ENCODE data around the gene USP2.

The USP2 gene

GRCh38 chr11:119378851-119379465 lies 2.5 kb downstream of the USP2 start:
- H3K4me3 ChIP-seq (ENCODE audit: low read depth, low read length), result no peak overlapping the region
- no peak for TF ChIP-seq CTCF (IDR thresholded peaks at IDR 0.05; ENCODE audit: insufficient read depth, low read depth, low read length, missing control alignments)
- DNase-seq (ENCODE audit: low read depth), result no peak

- TF ChIP-seq CTCF (IDR thresholded peaks at IDR 0.05; ENCODE audit: insufficient read depth, low read depth, low read length, missing control alignments), result no peak
- DNase-seq (ENCODE audit: low read depth), result no peak
- no peak overlapping the region for H3K4me3 ChIP-seq (ENCODE audit: low read depth, low read length)
Measured at GRCh38 chr11:119377961-119378667, 3.4 kb downstream of the USP2 start.

- TF ChIP-seq CTCF (IDR thresholded peaks at IDR 0.05; ENCODE audit: insufficient read depth, low read depth, low read length, missing control alignments), result no peak
Measured at GRCh38 chr11:119377112-119377901, 4.2 kb downstream of the USP2 start.

GRCh38 chr11:119376197-119376847 lies 5.2 kb downstream of the USP2 start:
- no peak for DNase-seq (ENCODE audit: low read depth)
- H3K4me3 ChIP-seq (ENCODE audit: low read depth, low read length), result no peak overlapping the region
- TF ChIP-seq CTCF (IDR thresholded peaks at IDR 0.05; ENCODE audit: insufficient read depth, low read depth, low read length, missing control alignments), result no peak

More at GRCh38 chr11:119377112-119377901, 4.2 kb downstream of the USP2 start:
- no peak overlapping the region for H3K4me3 ChIP-seq (ENCODE audit: low read depth, low read length)
- DNase-seq (ENCODE audit: low read depth), result no peak

- DNase-seq (ENCODE audit: low read depth), result no peak
- TF ChIP-seq CTCF (IDR thresholded peaks at IDR 0.05; ENCODE audit: insufficient read depth, low read depth, low read length, missing control alignments), result no peak
- H3K4me3 ChIP-seq (ENCODE audit: low read depth, low read length), result no peak overlapping the region
Measured at GRCh38 chr11:119375337-119376196, 5.9 kb downstream of the USP2 start.
